SK-N-SH (cell line): ENCODE data around the gene NTN1. TPM values are rescaled to one million over a fixed set of nuclear protein-coding genes. Genes with fewer than 3 reads are reported as not detected.

ENCODE experiments used
- CTCF ChIA-PET: fragments of 300-600, 350-600 bp; formaldehyde crosslinking; extraction: SDS; loops from one replicate; lab custom pipeline; 2021; lab: Yijun Ruan, JAX
- POLR2A ChIA-PET: fragments of 350-600 bp; sonication (Branson Sonifier 250); formaldehyde crosslinking; extraction: SDS; loops from one replicate; lab custom pipeline; 2020; ENCODE audit warnings: antibody characterized with exemption, inconsistent platforms; lab: Yijun Ruan, JAX
- DNase-seq: peaks from one replicate; pipeline ENCODE4 v3.0.0; 2012
- H2AFZ ChIP-seq: fragments of 200-600 bp; sonication (generic); 2 replicates; pipeline ENCODE4 v1.8.1; 2016; ENCODE audit warnings: antibody characterized with exemption, mild to moderate bottlenecking, low read depth
- H3F3A ChIP-seq: fragments of 200-600 bp; sonication (generic); replicated peaks from 2 replicates; pipeline ENCODE3; 2016; ENCODE audit warnings: antibody characterized with exemption, mild to moderate bottlenecking; ENCODE audit not compliant: insufficient read depth
- H3K27ac ChIP-seq, 2 experiments: fragments of 200-500 bp in 1 of 2; fragments of 200-600 bp in 1 of 2; sonication (Bioruptor generic) in 1 of 2; sonication (generic), shearing (Covaris generic) in 1 of 2; 2 replicates each; pipeline versions ENCODE4 v1.5.1 to v1.6.1; 2014 to 2016; ENCODE audit warnings: low read depth in 2 of 2, inconsistent platforms in 1 of 2, low read length in 1 of 2, mild to moderate bottlenecking in 1 of 2, mixed read lengths in 1 of 2
- H3K27me3 ChIP-seq: fragments of 200-600 bp; sonication (generic), shearing (Covaris generic); 2 replicates; pipeline ENCODE4 v1.6.1; 2016; ENCODE audit warnings: mixed run types; ENCODE audit not compliant: insufficient read depth
- H3K36me3 ChIP-seq, 2 experiments: fragments of 200-500 bp in 1 of 2; fragments of 200-600 bp in 1 of 2; sonication (Bioruptor generic) in 1 of 2; sonication (generic) in 1 of 2; replicated peaks in 1 of 2; 2 replicates each; pipeline versions ENCODE3 to v1.5.1; 2014 to 2016; ENCODE audit warnings: low read length in 1 of 2, mild to moderate bottlenecking in 1 of 2; ENCODE audit not compliant: insufficient read depth in 2 of 2, control insufficient read depth in 1 of 2
- H3K4me1 ChIP-seq, 2 experiments: fragments of 200-500 bp in 1 of 2; fragments of 200-600 bp in 1 of 2; sonication (Bioruptor generic) in 1 of 2; sonication (generic), shearing (Covaris generic) in 1 of 2; 2 replicates each; pipeline versions ENCODE4 v1.5.1 to v1.6.1; 2014 to 2016; ENCODE audit warnings: low read depth in 1 of 2, low read length in 1 of 2, mixed run types in 1 of 2; ENCODE audit not compliant: insufficient read depth in 2 of 2, control insufficient read depth in 1 of 2
- H3K4me2 ChIP-seq: fragments of 200-600 bp; sonication (generic), shearing (Covaris generic); 2 replicates; pipeline ENCODE4 v1.6.1; 2017; ENCODE audit warnings: mixed run types
- H3K4me3 ChIP-seq, 2 experiments: fragments of 200-500 bp in 1 of 2; fragments of 200-600 bp in 1 of 2; sonication (Bioruptor generic) in 1 of 2; sonication (generic), shearing (Covaris generic) in 1 of 2; 2 replicates each; pipeline versions ENCODE4 v1.5.1 to v1.8.1; 2014 to 2016; ENCODE audit warnings: low read depth in 2 of 2, inconsistent platforms in 1 of 2, low read length in 1 of 2, mild to moderate bottlenecking in 1 of 2, mixed read lengths in 1 of 2, moderate library complexity in 1 of 2
- H3K79me2 ChIP-seq: fragments of 200-600 bp; sonication (generic); 2 replicates; pipeline ENCODE4 v1.8.1; 2017; ENCODE audit warnings: mild to moderate bottlenecking; ENCODE audit not compliant: insufficient read depth
- H3K9ac ChIP-seq: fragments of 200-600 bp; sonication (generic); 2 replicates; pipeline ENCODE4 v1.6.1; 2017; ENCODE audit warnings: mixed run types
- H3K9me2 ChIP-seq: fragments of 200-600 bp; sonication (generic); 2 replicates; pipeline ENCODE4 v1.6.1; 2017; ENCODE audit warnings: mixed run types
- H3K9me3 ChIP-seq: fragments of 200-600 bp; sonication (generic); 2 replicates; pipeline ENCODE4 v1.6.1; 2017; ENCODE audit warnings: mixed run types, mild to moderate bottlenecking, moderate library complexity
- H4K20me1 ChIP-seq: fragments of 200-600 bp; sonication (generic); 2 replicates; pipeline ENCODE4 v1.6.1; 2017; ENCODE audit warnings: mild to moderate bottlenecking, mixed run types; ENCODE audit not compliant: insufficient read depth
- CHD2 ChIP-seq: fragments of 150-350 bp; IDR thresholded peaks from 2 replicates; pipeline ENCODE4 v1.6.1; 2018; ENCODE audit warnings: low read length; ENCODE audit not compliant: partially characterized antibody
- EP300 ChIP-seq, 2 experiments: IDR thresholded peaks; 2 replicates each; pipeline versions ENCODE4 v1.4.0 to v1.6.1; 2012; ENCODE audit warnings: borderline replicate concordance in 1 of 2, low read depth in 1 of 2, low read length in 1 of 2
- FOSL2 ChIP-seq: IDR thresholded peaks from 2 replicates; pipeline ENCODE4 v1.4.0; 2012; ENCODE audit warnings: low read depth, mild to moderate bottlenecking, moderate library complexity, borderline replicate concordance
- FOXM1 ChIP-seq: IDR thresholded peaks from 2 replicates; pipeline ENCODE4 v1.4.0; 2012; ENCODE audit warnings: low read depth, mild to moderate bottlenecking
- GABPA ChIP-seq: IDR thresholded peaks from 2 replicates; pipeline ENCODE4 v1.4.0; 2012; ENCODE audit warnings: low read depth, mild to moderate bottlenecking
- JUND ChIP-seq: IDR thresholded peaks from 2 replicates; pipeline ENCODE4 v1.4.0; 2012
- MEF2A ChIP-seq: IDR thresholded peaks from 2 replicates; pipeline ENCODE4 v1.4.0; 2012; ENCODE audit warnings: low read depth, borderline replicate concordance
- NRF1 ChIP-seq: IDR thresholded peaks from 2 replicates; pipeline ENCODE4 v1.6.1; 2012; ENCODE audit warnings: low read depth, mild to moderate bottlenecking, low read length
- POLR2AphosphoS5 ChIP-seq: IDR thresholded peaks from 2 replicates; pipeline ENCODE4 v1.6.1; 2012; ENCODE audit warnings: low read depth, low read length
- RAD21 ChIP-seq: IDR thresholded peaks from 2 replicates; pipeline ENCODE4 v1.6.1; 2012; ENCODE audit warnings: mild to moderate bottlenecking, low read length
- TAF1 ChIP-seq: IDR thresholded peaks from 2 replicates; pipeline ENCODE4 v1.6.1; 2012; ENCODE audit warnings: low read depth, mild to moderate bottlenecking, low read length, moderate library complexity, borderline replicate concordance
- TCF12 ChIP-seq: IDR thresholded peaks from 2 replicates; pipeline ENCODE4 v1.4.0; 2012
- YY1 ChIP-seq: IDR thresholded peaks from 2 replicates; pipeline ENCODE4 v1.4.0; 2012; ENCODE audit warnings: low read depth, mild to moderate bottlenecking
- WGBS: methylation state at CpG from one replicate; pipeline ENCODE4 v1.1.6; 2017; ENCODE audit warnings: low lambda C conversion rate; 5-methylcytosine and 5-hydroxymethylcytosine counted together
- polyA plus RNA-seq, 3 experiments: library from polyadenylated mRNA; depleted of rRNA; stranded (reverse); fragments of >200 nt; gene quantifications; 2 replicates each; pipeline ENCODE4 v1.2.3, GENCODE V29; 2012
- TF ChIP-seq, protein P1 (sequence below): fragments of 150-350 bp; IDR thresholded peaks from 2 replicates; pipeline ENCODE4 v1.6.1; 2016; ENCODE audit warnings: mild to moderate bottlenecking, low read depth, low read length
- TF ChIP-seq, protein P2 (sequence below): IDR thresholded peaks from 2 replicates; pipeline ENCODE4; 2012
- TF ChIP-seq, protein P3 (sequence below): IDR thresholded peaks from 2 replicates; pipeline ENCODE4 v1.4.0; 2012; ENCODE audit warnings: low read depth, borderline replicate concordance
- TF ChIP-seq, protein P4 (sequence below): fragments of 200-600 bp; sonication (generic); IDR thresholded peaks from 2 replicates; pipeline ENCODE4 v1.6.1; 2017; ENCODE audit warnings: antibody characterized with exemption, mild to moderate bottlenecking, moderate library complexity
- TF ChIP-seq, protein P5 (sequence below): IDR thresholded peaks from 2 replicates; pipeline ENCODE4 v1.4.0; 2012; ENCODE audit warnings: low read depth

Gene NTN1
- polyA plus RNA-seq, 1 of the 3 experiments (the other 2 are of a cell fraction), result 0.05 TPM

DNA sequence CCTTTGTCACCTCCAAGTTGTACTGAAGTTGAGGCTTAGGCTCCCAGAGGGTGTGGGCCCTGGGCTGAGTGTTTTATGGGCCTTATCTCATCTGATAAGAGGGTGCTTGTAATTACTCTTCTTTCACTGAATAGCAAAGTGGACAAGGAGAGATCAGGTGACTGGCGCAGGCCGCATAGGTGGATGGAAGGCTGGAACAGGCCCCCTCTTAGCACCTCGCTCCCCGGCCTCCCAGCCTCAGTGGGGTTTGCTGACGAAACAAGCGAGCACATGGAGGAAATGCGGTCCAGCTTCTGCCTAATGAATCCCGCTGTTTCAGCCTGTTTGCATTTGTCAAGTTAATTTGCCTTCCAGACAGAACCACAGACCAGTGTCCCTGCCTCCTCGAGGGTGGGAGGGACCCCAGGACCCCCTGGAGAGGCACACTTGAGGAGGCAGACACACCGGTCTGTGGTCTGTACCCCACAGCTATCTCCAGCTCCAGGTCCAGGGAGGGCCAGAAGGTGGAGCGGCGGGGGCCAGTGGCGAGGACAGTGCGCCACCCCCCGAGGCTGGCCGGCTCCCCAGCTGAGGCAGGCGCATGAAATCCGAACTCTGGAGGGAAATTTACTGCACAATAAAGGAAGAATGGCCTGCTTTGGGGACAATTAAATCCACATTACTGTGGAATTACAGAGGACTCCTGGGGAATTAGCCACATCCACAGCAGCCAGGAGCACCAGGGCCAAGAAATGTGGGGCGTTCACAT is 123.4 kb downstream of the NTN1 start:
- no peaks in the 10 kb centered on the region for H3F3A ChIP-seq
- H3K4me3 ChIP-seq, result no peak overlapping the region
- no peak overlapping the region for H3K9ac ChIP-seq
- H3K27me3 ChIP-seq, result no peaks in the 10 kb centered on the region; the same call in 1 of the 2 replicates
- TF ChIP-seq, protein P1, sequence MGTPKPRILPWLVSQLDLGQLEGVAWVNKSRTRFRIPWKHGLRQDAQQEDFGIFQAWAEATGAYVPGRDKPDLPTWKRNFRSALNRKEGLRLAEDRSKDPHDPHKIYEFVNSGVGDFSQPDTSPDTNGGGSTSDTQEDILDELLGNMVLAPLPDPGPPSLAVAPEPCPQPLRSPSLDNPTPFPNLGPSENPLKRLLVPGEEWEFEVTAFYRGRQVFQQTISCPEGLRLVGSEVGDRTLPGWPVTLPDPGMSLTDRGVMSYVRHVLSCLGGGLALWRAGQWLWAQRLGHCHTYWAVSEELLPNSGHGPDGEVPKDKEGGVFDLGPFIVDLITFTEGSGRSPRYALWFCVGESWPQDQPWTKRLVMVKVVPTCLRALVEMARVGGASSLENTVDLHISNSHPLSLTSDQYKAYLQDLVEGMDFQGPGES, result no peak
- TF ChIP-seq, protein P2, sequence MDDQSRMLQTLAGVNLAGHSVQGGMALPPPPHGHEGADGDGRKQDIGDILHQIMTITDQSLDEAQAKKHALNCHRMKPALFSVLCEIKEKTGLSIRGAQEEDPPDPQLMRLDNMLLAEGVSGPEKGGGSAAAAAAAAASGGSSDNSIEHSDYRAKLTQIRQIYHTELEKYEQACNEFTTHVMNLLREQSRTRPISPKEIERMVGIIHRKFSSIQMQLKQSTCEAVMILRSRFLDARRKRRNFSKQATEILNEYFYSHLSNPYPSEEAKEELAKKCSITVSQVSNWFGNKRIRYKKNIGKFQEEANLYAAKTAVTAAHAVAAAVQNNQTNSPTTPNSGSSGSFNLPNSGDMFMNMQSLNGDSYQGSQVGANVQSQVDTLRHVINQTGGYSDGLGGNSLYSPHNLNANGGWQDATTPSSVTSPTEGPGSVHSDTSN, result no peak
- TF ChIP-seq, protein P3, sequence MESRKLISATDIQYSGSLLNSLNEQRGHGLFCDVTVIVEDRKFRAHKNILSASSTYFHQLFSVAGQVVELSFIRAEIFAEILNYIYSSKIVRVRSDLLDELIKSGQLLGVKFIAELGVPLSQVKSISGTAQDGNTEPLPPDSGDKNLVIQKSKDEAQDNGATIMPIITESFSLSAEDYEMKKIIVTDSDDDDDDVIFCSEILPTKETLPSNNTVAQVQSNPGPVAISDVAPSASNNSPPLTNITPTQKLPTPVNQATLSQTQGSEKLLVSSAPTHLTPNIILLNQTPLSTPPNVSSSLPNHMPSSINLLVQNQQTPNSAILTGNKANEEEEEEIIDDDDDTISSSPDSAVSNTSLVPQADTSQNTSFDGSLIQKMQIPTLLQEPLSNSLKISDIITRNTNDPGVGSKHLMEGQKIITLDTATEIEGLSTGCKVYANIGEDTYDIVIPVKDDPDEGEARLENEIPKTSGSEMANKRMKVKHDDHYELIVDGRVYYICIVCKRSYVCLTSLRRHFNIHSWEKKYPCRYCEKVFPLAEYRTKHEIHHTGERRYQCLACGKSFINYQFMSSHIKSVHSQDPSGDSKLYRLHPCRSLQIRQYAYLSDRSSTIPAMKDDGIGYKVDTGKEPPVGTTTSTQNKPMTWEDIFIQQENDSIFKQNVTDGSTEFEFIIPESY, result no peak
- TF ChIP-seq TAF1 (no peak), YY1 (no peak), POLR2AphosphoS5 (no peak), TCF12 (no peak), NRF1 (no peak)
- TF ChIP-seq, all 33 proteins: peak for 0
- no peak overlapping the region for H3K27ac ChIP-seq
- H3K36me3 ChIP-seq, result no peaks in the 10 kb centered on the region
- CTCF ChIA-PET, result no interaction called here
- 62% methylated on average over 17 of the region's 19 CpGs for WGBS
- no peaks in the 10 kb centered on the region for H4K20me1 ChIP-seq
- no peak overlapping the region for H2AFZ ChIP-seq
- no peak for DNase-seq
- H3K4me1 ChIP-seq, result no peaks in the 10 kb centered on the region
- H3K79me2 ChIP-seq, result no peaks in the 10 kb centered on the region
- H3K9me2 ChIP-seq, result no peaks in the 10 kb centered on the region
- no peak overlapping the region for H3K4me2 ChIP-seq
- POLR2A ChIA-PET, result no interaction called here
- no peaks in the 10 kb centered on the region for H3K9me3 ChIP-seq

DNA sequence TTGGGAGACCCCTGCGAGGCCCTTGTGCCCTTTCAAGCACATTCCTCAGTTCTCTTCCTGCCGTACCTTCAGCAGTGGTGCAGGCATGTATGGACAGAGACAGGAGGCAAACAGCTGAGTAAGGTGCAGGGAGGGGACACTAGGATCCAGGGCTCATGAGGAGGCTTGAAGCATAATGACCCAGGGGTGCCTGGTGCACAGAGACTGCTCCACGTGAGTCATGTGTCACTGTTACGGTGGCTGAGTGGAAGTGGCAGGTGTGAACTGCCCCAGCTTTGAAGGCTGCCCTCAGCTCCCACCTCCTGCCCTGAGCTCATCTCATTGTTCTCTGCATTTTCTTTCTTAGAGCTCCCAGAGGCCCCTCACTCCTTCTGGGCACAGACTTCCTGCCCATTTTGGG is 124.8 kb downstream of the NTN1 start:
- 48% methylated on average over 3 of the region's 4 CpGs for WGBS

More for the DNA sequence above, 124.8 kb downstream of the NTN1 start:
- no peaks in the 10 kb centered on the region for H3K36me3 ChIP-seq
- no peaks in the 10 kb centered on the region for H3K9me2 ChIP-seq
- H3F3A ChIP-seq, result no peaks in the 10 kb centered on the region
- no peak overlapping the region for H2AFZ ChIP-seq
- TF ChIP-seq, protein P4, sequence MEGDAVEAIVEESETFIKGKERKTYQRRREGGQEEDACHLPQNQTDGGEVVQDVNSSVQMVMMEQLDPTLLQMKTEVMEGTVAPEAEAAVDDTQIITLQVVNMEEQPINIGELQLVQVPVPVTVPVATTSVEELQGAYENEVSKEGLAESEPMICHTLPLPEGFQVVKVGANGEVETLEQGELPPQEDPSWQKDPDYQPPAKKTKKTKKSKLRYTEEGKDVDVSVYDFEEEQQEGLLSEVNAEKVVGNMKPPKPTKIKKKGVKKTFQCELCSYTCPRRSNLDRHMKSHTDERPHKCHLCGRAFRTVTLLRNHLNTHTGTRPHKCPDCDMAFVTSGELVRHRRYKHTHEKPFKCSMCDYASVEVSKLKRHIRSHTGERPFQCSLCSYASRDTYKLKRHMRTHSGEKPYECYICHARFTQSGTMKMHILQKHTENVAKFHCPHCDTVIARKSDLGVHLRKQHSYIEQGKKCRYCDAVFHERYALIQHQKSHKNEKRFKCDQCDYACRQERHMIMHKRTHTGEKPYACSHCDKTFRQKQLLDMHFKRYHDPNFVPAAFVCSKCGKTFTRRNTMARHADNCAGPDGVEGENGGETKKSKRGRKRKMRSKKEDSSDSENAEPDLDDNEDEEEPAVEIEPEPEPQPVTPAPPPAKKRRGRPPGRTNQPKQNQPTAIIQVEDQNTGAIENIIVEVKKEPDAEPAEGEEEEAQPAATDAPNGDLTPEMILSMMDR, result no peak
- TF ChIP-seq, protein P5, sequence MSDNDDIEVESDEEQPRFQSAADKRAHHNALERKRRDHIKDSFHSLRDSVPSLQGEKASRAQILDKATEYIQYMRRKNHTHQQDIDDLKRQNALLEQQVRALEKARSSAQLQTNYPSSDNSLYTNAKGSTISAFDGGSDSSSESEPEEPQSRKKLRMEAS, result no peak
- TF ChIP-seq FOXM1, result no peak
- TF ChIP-seq JUND, result no peak
- no peak for TF ChIP-seq CHD2
- TF ChIP-seq YY1, result no peak
- no peak for TF ChIP-seq MEF2A
- no peak for TF ChIP-seq EP300 (IDR thresholded peaks at IDR 0.05; ENCODE audit: borderline replicate concordance in 1 of 2, low read depth in 1 of 2, low read length in 1 of 2)
- no peak for TF ChIP-seq FOSL2
- TF ChIP-seq RAD21, result no peak
- TF ChIP-seq TAF1, result no peak
- TF ChIP-seq GABPA, result no peak
- H3K4me3 ChIP-seq, result no peak overlapping the region
- H3K9ac ChIP-seq, result no peak overlapping the region
- no peak for DNase-seq
- ChIA-PET CTCF (interaction anchor here (0.7 kb wide), 1 partner anchor 1054 kb away, joined by 3 read pairs; no protein-coding TSS in a partner anchor), POLR2A (no interaction called here)
- H3K9me3 ChIP-seq, result no peaks in the 10 kb centered on the region
- H3K4me1 ChIP-seq, result no peaks in the 10 kb centered on the region
- H3K79me2 ChIP-seq, result no peaks in the 10 kb centered on the region
- H4K20me1 ChIP-seq, result no peaks in the 10 kb centered on the region
- H3K4me2 ChIP-seq, result no peak overlapping the region
- no peaks in the 10 kb centered on the region; the same call in 1 of the 2 replicates for H3K27me3 ChIP-seq
- no peak overlapping the region for H3K27ac ChIP-seq
